Kidney epithelial cell (primary cell): ENCODE data around the gene CYP4F22. TPM values are rescaled to one million over a fixed set of nuclear protein-coding genes. Genes with fewer than 3 reads are reported as not detected.

Experiments used
- DNase-seq: peaks from one replicate; pipeline ENCODE4 v3.0.0-alpha.2; 2010; ENCODE audit warnings: low read depth
- H3K27me3 ChIP-seq: 2 replicates; pipeline ENCODE4 v1.6.0; 2011; ENCODE audit warnings: low read length; ENCODE audit not compliant: control insufficient read depth, insufficient read depth
- H3K36me3 ChIP-seq: 2 replicates; pipeline ENCODE4 v1.5.1; 2011; ENCODE audit warnings: low read length; ENCODE audit not compliant: control insufficient read depth, insufficient read depth
- H3K4me3 ChIP-seq: 2 replicates; pipeline ENCODE4 v1.5.1; 2011; ENCODE audit warnings: low read depth, mild to moderate bottlenecking, control low read depth, low read length
- total RNA-seq: library from RNA; depleted of rRNA; stranded (reverse); fragments of >200 nt; gene quantifications from 2 replicates; pipeline ENCODE4 v1.2.3, GENCODE V29; 2015
- TF ChIP-seq, protein P1 (sequence below): IDR thresholded peaks from 2 replicates; pipeline ENCODE4 v1.5.1; 2011; ENCODE audit warnings: mild to moderate bottlenecking, moderate library complexity, low read length, control low read depth, inconsistent platforms; ENCODE audit not compliant: insufficient read depth, poor library complexity, severe bottlenecking

Gene CYP4F22
- total RNA-seq, result not detected in 2 replicates

GRCh38 chr19:15508035-15508710 is at the start of gene CYP4F22:
TSS of gene CYP4F22 (plus strand) at chr19:15508525. CDS start at chr19:15525337, 16,812 bp downstream.
- Histone ChIP-seq H3K4me3 (no peak within 1 kb of the TSS), H3K36me3 (no peaks in the 10 kb centered on the region), H3K27me3 (peaks cover 22% of the 10 kb centered on the region)
- TF ChIP-seq, protein P1, sequence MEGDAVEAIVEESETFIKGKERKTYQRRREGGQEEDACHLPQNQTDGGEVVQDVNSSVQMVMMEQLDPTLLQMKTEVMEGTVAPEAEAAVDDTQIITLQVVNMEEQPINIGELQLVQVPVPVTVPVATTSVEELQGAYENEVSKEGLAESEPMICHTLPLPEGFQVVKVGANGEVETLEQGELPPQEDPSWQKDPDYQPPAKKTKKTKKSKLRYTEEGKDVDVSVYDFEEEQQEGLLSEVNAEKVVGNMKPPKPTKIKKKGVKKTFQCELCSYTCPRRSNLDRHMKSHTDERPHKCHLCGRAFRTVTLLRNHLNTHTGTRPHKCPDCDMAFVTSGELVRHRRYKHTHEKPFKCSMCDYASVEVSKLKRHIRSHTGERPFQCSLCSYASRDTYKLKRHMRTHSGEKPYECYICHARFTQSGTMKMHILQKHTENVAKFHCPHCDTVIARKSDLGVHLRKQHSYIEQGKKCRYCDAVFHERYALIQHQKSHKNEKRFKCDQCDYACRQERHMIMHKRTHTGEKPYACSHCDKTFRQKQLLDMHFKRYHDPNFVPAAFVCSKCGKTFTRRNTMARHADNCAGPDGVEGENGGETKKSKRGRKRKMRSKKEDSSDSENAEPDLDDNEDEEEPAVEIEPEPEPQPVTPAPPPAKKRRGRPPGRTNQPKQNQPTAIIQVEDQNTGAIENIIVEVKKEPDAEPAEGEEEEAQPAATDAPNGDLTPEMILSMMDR, result no peak
- no peak for DNase-seq

DNA sequence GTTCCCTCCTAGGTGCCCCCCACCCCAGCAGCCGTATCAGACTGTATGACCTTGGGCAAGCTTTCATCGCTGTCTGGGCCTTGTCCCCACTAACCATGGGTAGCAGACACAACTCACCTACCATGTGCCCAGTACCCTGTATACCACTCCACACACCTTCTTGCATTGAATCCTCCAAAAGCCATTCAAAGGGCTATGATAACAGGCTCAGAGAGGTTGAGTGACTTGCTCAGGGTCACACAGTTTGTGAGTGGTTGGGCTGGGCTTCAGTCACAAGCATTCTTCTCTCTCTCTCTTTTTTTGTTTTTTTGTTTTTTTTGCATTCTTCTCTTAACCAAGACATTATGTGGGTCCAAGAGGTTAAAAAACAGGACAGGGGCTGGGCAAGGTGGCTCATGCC is 46.6 kb upstream of the CYP4F22 start:
- H3K27me3 ChIP-seq, result peaks cover 44% of the 10 kb centered on the region
- no peak overlapping the region for H3K4me3 ChIP-seq
- H3K36me3 ChIP-seq, result no peaks in the 10 kb centered on the region
- TF ChIP-seq, protein P1, result no peak
- no peak for DNase-seq

DNA sequence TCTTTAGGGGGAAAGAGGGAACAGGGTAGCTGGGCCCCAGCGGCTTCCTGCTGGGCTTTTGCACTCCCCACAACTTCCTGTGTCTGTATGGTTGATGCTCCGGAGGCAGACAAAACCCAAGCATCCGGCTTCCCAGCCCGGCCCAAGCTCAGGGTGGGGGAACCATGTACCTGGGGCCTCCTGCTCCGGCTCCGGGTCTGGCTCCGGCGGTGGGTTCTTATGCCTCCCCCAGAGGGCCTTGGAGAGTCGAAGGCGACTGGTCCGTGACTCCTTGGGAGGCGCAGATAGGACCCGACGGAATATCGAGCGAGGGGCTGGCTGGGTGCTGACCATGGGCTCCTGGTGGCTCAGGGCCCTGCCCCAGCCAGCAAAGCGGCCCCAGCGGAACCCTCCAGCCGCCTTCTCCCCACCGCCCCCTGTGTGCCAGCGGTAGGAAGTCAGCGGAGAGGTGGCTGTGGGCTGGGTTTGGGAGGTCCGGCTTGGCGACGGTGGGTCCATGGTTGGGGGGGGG is 44.4 kb upstream of the CYP4F22 start:
- Histone ChIP-seq H3K36me3 (no peaks in the 10 kb centered on the region), H3K4me3 (no peak overlapping the region), H3K27me3 (peaks cover 29% of the 10 kb centered on the region)
- TF ChIP-seq, protein P1, result no peak
- DNase-seq, result no peak

DNA sequence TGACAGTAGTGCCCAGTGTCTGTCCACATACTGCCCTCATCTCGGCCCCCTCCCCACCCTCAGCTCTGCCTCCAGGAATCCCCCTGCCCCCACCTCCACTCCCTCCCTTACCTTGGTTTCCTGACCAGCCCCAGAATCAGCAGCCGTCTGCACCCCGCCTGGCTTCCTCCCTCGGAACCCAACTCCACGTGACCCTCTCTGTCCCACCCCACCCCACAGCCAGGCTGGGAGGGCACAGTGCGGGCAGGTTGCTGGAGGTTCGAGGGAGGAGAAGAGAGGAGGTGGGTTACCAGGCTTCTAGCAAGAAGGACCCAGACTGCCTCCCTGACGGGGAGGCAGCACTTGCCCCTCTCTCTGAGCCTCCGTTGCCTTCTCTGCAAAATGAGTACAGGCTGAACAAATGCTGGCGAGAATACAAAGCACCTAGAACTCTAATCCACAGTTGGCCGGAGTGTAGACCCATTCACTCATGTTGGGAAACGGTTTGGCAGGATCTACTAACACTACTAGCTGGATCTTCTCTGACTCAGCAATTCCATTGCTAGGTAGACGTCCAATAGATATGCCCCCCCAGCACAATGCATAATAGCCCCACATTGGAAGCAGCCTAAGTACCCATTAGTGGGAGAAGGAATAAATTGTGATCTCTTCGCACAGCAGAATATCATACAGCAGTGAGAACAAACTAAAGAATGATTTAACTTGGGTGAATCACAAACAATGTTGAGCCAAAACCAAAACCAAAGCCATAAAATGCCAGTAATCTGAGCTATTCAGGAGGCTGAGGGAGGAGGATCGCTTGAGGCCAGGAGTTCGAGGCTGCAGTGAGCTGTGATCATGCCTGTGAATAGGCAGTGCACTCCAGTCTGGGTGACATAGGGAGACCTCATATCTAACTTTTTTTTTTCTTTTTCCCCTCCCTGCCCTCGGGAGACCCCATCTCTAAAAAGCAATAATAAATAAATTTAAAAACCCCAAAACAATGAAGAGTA is 43.6 kb upstream of the CYP4F22 start, which contains the start of gene RASAL3:
Gene RASAL3 (minus strand): TSS at position 151 of the 992 bp plus-strand sequence. CDS start 186 bp downstream, outside the sequence.
- no peak for DNase-seq
- Histone ChIP-seq H3K36me3 (no peaks in the 10 kb centered on the region), H3K4me3 (no peak within 1 kb of the TSS), H3K27me3 (peaks cover 37% of the 10 kb centered on the region)
- TF ChIP-seq, protein P1, result no peak

- Histone ChIP-seq H3K4me3 (no peak overlapping the region), H3K36me3 (no peaks in the 10 kb centered on the region), H3K27me3 (peaks cover 29% of the 10 kb centered on the region)
- DNase-seq, result no peak
- TF ChIP-seq, protein P1, result no peak
Measured at GRCh38 chr19:15466851-15467733, 41.2 kb upstream of the CYP4F22 start.
